ENCODE data around the gene TUBB6.

TUBB6 gene

DNA sequence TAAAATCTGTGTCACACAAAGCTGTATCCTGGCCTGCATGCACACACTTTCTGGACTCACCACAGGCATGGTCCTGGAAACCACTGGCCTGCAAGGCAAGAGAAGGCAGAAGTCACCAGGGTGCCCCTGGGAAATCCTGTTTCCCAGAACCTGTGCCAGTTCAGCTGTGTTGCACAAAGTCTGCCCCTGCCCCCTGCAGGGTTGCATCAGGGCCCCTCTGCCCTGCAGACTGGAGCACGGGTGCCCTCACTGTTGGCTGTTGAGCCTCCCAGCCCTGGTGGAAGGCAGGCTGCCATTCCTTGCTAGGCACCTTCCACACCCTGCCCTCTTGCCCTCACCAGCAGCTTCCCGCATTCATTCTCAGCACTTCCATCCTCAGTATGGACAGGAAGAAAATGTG, 18.0 kb upstream of the TUBB6 start:
- no peak for DNase-seq (ENCODE audit: low read depth in 2 of 2, low spot score in 1 of 2)

- DNase-seq (ENCODE audit: low read depth in 2 of 2, low spot score in 1 of 2) = no peak
Observed at GRCh38 chr18:12291161-12291560, 16.9 kb upstream of the TUBB6 start.

GRCh38 chr18:12291690-12292089, 16.4 kb upstream of the TUBB6 start:
- no peak for DNase-seq (ENCODE audit: low read depth in 2 of 2, low spot score in 1 of 2)

DNA sequence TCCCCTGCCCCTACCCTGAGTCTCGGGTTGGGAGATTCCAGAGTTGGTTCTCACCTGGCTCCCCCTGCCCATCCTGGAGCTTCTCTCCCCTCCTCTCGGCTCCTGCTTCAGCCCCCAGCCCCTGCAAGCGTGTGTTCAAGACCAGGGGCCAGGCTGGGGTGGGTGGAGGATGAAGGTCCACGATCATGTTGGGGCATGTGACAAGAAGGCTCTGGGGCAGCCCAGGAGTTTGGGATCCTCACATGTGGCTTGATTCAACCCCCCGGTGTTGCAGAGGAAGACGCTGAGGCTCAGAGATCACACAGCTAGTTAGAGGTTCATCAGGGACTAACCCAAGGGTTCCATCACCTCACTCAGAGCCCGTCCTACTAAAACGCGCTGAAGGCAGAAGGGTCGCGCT, 14.2 kb upstream of the TUBB6 start:
- DNase-seq (ENCODE audit: low read depth in 2 of 2, low spot score in 1 of 2) = no peak

GRCh38 chr18:12295389-12296086, 12.5 kb upstream of the TUBB6 start:
- DNase-seq (ENCODE audit: low read depth in 2 of 2, low spot score in 1 of 2) = no peak

DNA sequence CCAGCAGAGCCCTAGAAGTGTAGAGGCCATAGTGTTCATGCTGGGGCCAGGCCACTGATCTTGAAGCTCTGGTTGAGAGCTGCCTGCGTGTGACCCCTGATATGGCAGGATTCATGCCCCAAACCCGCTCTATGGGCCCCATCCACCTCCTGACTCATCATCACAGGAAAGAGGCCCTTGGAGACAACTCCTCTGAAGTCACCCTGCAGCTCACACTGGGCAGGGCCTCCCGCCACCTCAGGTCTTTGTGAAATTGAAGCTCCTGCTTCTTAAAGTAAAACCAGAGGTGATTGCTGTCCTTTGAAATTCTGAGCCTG, 12.0 kb upstream of the TUBB6 start:
- DNase-seq (ENCODE audit: low read depth in 2 of 2, low spot score in 1 of 2) = no peak

- no peak for DNase-seq (ENCODE audit: low read depth in 2 of 2, low spot score in 1 of 2)
Observed at GRCh38 chr18:12296457-12296856, 11.6 kb upstream of the TUBB6 start.

- DNase-seq (ENCODE audit: low read depth in 2 of 2, low spot score in 1 of 2) = no peak
Observed at GRCh38 chr18:12299862-12300261, 8.2 kb upstream of the TUBB6 start.

DNA sequence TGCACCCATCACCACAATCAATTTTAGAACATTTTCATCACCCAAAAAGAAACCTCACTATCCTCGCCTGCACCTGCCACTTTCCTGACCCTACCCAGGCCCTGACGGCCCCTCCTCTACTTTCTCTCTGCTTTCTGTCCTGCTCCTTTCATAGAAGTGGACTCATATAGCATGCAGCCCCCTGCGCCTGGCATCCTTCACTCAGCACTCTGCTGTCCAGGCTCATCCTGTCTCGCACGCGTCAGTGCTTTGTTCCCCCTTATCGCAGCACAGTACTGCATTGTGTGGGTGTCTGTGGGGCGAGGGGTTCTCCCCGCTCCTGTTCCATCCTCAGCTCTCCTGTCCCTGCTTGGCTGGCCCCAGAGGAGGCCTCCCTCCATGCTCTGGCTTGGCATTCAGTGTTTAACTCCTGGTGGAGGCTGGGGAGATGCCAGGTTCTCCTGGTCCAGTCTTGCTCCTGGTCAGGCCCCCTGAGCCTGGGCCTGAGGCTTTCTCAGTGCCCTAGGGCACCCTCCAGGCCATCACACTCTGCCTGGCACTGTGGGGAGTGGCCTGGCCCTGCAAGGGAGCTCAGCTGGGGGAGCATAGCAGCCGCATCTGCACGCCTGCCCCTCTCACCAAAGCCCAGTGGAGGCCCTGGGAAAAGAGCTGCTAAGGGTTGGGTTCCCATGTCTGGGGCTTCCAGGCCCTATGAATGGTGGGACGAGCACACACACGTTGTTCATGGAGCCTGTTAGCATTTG, 6.6 kb upstream of the TUBB6 start:
- DNase-seq (ENCODE audit: low read depth in 2 of 2, low spot score in 1 of 2) = no peak

- DNase-seq (ENCODE audit: low read depth in 2 of 2, low spot score in 1 of 2) = no peak
Observed at GRCh38 chr18:12302391-12303147, 5.5 kb upstream of the TUBB6 start.

GRCh38 chr18:12304351-12305210, 3.5 kb upstream of the TUBB6 start:
- no peak for DNase-seq (ENCODE audit: low read depth in 2 of 2, low spot score in 1 of 2)

DNA sequence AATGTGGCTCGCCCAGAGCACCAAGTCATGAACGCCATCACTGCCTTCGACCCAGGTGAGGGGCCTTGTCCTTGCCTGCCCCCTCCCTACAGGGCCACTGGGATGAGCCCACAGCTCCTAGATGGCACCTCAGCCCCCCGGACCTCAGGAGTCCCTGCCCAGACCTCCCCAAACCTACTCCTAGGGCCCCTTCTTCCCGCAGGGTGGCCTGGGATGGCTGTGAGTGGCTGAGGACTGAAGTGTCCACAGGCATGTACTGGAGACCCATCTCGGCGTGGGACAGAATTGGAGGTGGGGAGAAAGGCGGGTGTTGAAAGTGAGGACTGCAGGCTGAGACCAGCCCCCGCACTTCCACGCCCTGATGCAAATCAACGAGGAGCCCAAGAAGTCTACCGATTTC, 2.8 kb upstream of the TUBB6 start:
- no peak for DNase-seq (ENCODE audit: low read depth in 2 of 2, low spot score in 1 of 2)

- no peak for DNase-seq (ENCODE audit: low read depth in 2 of 2, low spot score in 1 of 2)
Observed at GRCh38 chr18:12305930-12306629, 2.0 kb upstream of the TUBB6 start.

DNA sequence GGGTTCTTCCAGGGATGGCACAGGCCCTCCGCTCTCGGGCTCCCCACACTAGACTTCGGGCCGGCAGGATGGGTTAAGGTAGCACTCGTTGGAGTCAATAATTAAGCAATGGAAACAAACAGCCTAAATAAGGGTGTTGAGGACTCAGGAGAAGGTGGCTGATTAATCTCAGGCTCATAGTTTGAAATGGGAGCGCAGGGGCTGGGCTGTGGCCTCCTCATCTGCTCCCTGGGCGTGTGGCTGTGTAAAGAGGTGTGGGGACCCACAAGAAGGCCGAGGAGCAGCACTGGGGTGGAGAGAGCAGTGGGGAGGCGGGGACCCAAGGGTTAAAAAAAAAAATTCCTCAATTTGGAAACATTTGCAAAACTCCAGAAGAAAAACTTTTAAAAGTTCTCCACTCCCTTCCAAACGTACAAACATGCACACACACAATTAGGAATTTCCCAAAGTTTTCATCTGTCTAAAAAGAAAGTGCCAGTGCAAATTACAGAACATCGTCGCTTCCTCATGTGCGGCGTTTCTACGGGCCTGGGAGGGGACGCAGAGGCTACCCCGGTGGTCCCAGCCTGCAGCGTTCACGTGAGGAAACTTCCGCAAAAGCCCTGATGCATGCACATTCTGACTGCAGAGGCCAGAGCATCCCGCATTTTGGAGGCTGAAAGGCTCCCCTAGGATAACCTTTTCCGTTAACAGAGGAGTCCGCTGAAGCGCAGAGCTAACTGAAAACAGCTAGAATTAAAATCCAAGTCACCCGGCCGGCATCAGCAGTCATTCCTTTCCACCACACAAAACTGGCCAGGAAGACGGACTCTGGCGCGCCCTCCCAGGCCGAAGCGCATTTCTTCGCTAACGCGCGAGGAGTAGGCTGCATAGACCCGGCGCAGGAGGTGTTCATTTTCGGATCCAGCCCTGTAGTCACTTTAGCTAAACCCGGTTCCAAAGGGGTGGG, 1.0 kb upstream of the TUBB6 start:
- no peak for DNase-seq (ENCODE audit: low read depth in 2 of 2, low spot score in 1 of 2)

GRCh38 chr18:12308386-12309100, 502 bp downstream of the TUBB6 start:
- no peak for DNase-seq (ENCODE audit: low read depth in 2 of 2, low spot score in 1 of 2)

- no peak for DNase-seq (ENCODE audit: low read depth in 2 of 2, low spot score in 1 of 2)
Observed at GRCh38 chr18:12309683-12310198, 1.7 kb downstream of the TUBB6 start.

- no peak for DNase-seq (ENCODE audit: low read depth in 2 of 2, low spot score in 1 of 2)
Observed at GRCh38 chr18:12310762-12311161, 2.7 kb downstream of the TUBB6 start.

DNA sequence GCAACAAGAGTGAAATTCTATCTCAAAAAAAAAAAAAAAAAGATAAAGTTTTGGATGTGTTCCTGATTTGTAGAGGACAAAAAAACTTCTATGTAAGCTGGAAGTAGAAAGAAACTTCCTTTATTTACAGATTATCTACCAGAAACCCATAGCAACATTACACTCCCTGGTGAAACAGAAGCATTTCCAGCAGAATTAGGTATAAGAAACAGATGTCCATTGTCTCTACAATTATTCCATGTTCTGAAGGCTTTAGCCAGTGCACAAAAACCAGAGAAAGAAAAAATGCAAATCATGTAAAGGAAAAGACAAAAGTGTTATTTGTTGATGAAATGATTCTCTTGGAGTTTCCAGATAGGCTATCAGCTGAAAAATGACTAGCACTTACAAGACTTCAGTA, 4.9 kb downstream of the TUBB6 start:
- no peak for DNase-seq (ENCODE audit: low read depth in 2 of 2, low spot score in 1 of 2)
